DOHH2 (cell line): ENCODE measurements around the gene FAM228B.

Source experiments
- CTCF ChIP-seq: fragments of 200-600 bp; sonication (generic); IDR thresholded peaks from one replicate; pipeline ENCODE4 v1.5.1; 2014; ENCODE audit warnings: antibody characterized with exemption, mild to moderate bottlenecking, low read depth, low read length; ENCODE audit not compliant: poor library complexity, severe bottlenecking
- EZH2phosphoT487 ChIP-seq: fragments of 200-600 bp; sonication (generic); IDR thresholded peaks from 2 replicates; pipeline ENCODE4 v1.6.1; 2017; ENCODE audit warnings: borderline replicate concordance, mild to moderate bottlenecking, antibody characterized with exemption, low read length, moderate library complexity, mixed read lengths

DNA sequence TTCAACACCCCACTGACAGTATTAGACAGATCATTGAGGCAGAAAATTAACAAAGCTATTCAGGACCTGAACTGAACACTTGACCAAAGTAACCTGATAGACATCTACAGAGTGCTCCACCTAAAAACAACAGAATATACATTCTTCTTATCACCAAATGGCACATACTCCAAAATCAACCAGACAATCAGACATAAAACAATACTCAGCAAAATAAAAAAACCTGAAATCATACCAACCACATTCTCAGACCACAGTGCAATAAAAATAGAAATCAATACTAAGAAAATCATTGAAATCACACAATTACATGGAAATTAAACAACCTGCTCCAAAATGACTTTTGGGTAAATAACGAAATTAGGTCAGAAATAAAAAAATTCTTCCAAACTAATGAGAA lies 15.9 kb upstream of the FAM228B start:
- TF ChIP-seq CTCF (no peak), EZH2phosphoT487 (no peak)
